Common myeloid progenitor, CD34-positive (primary cell): ENCODE measurements around the gene UBALD2.
A peak's percentile ranks its signal among the peaks of the same experiment; 100 is the strongest.
"Not testable (repeated sequence)": the region's sequence is repeated elsewhere in the genome, so short reads cannot be mapped to it uniquely, and the experiment has no call there.

ENCODE experiments used
- CTCF ChIA-PET: fragments of 350-600 bp; sonication (Branson Sonifier 250); formaldehyde crosslinking; loops from one replicate; lab custom pipeline; 2021; ENCODE audit warnings: antibody characterized with exemption; lab: Charles Lee
- POLR2A ChIA-PET: fragments of 350-600 bp; sonication (Branson Sonifier 250); formaldehyde crosslinking; loops from one replicate; lab custom pipeline; 2021; ENCODE audit warnings: antibody characterized with exemption; lab: Charles Lee
- DNase-seq, 3 donors: peaks; one replicate each; pipeline versions ENCODE4 v3.0.0 to v3.0.0-alpha.2; 2013
- H3K27ac ChIP-seq, 2 experiments: 1 replicate in 1 of 2; 2 replicates in 1 of 2; pipeline ENCODE4 v1.7.0; 2013; ENCODE audit warnings: inconsistent platforms in 2 of 2, low read length in 2 of 2, mild to moderate bottlenecking in 2 of 2, low read depth in 1 of 2, moderate library complexity in 1 of 2; ENCODE audit not compliant: severe bottlenecking in 2 of 2, insufficient read depth in 1 of 2, poor library complexity in 1 of 2
- H3K27me3 ChIP-seq, 5 experiments: replicated peaks in 2 of 5; 1 replicate in 3 of 5; 2 replicates in 2 of 5; pipeline versions ENCODE4 v1.6.1 to v1.7.0; 2013; ENCODE audit warnings: low read length in 4 of 5, mild to moderate bottlenecking in 2 of 5, moderate library complexity in 2 of 5, inconsistent platforms in 1 of 5; ENCODE audit not compliant: insufficient read depth in 5 of 5, control insufficient read depth in 4 of 5
- H3K36me3 ChIP-seq, 4 experiments: 1 replicate in 2 of 4; 2 replicates in 2 of 4; pipeline versions ENCODE4 v1.6.1 to v1.7.0; 2013; ENCODE audit warnings: low read length in 3 of 4, control low read depth in 1 of 4, mild to moderate bottlenecking in 1 of 4; ENCODE audit not compliant: control insufficient read depth in 4 of 4, insufficient read depth in 4 of 4
- H3K4me1 ChIP-seq, 4 experiments: 1 replicate in 3 of 4; 2 replicates in 1 of 4; pipeline versions ENCODE4 v1.6.1 to v1.7.1; 2013; ENCODE audit warnings: low read length in 3 of 4, mild to moderate bottlenecking in 3 of 4, control low read depth in 1 of 4, inconsistent platforms in 1 of 4, moderate library complexity in 1 of 4; ENCODE audit not compliant: control insufficient read depth in 4 of 4, insufficient read depth in 4 of 4; ENCODE audit errors: control extremely low read depth in 1 of 4
- H3K4me3 ChIP-seq, 7 experiments: 1 replicate in 4 of 7; 2 replicates in 3 of 7; pipeline versions ENCODE4 v1.5.1 to v1.7.0; 2013; ENCODE audit warnings: mild to moderate bottlenecking in 7 of 7, low read length in 6 of 7, moderate library complexity in 6 of 7, inconsistent platforms in 2 of 7, low read depth in 2 of 7, control low read depth in 1 of 7; ENCODE audit not compliant: insufficient read depth in 4 of 7, control insufficient read depth in 1 of 7; ENCODE audit errors: extremely low read depth in 1 of 7
- H3K9me3 ChIP-seq, 5 experiments: 1 replicate in 4 of 5; 2 replicates in 1 of 5; pipeline versions ENCODE4 v1.6.1 to v1.7.1; 2013; ENCODE audit warnings: low read length in 4 of 5, mild to moderate bottlenecking in 2 of 5, inconsistent platforms in 1 of 5, low read depth in 1 of 5, moderate library complexity in 1 of 5; ENCODE audit not compliant: control insufficient read depth in 4 of 5, insufficient read depth in 2 of 5; ENCODE audit errors: control extremely low read depth in 1 of 5
- WGBS: methylation state at CpG from one replicate; pipeline ENCODE4 v1.1.5; 2013; ENCODE audit not compliant: insufficient coverage; 5-methylcytosine and 5-hydroxymethylcytosine counted together

UBALD2 gene

DNA sequence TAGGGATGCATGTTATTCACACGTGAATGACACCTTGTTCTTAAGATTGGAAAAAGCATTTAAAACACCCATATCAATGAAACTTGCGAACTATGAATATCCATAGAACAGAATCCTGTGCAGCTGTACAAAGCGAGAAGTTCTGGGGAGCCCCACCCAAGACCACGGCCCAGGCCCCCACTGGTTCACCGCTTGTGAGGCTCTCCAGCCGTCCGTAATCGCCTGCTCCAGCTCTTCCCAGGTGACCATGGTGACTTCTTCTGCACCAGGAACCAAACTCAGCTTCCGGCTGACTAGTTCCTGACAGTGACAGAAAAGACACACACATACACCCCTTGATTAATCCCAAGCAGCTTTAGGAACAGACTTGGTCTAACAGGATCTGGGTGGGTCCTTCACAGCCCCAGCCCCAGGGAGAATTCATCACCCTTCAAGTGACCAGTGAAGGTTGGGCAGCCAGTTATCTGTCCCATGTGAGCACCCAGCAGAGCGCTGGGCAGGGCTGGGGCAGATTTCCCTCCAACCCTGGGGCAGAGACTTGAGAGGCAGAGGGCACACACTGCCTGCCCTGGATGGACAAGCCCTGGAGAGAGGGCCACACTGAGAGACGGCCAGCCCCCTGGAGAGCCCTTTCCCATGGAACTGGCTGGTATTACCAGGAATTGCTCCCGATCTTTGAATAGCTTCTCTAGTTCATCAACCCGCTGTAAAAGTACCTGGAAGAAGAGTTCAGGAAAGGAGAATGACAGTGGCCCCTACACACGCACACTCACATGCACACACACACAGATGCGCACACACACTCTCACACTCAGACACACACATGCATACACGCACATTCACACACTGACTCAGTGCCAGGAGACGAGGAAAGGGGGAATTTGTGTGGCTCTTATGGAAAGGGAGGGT lies 39.3 kb downstream of the UBALD2 start:
- Histone ChIP-seq H3K36me3 (peaks cover 0 to 7% (median 4%) of the 10 kb centered on the region in 4 experiments), H3K9me3 (no peaks in the 10 kb centered on the region), H3K27me3 (no peaks in the 10 kb centered on the region), H3K4me1 (no peaks in the 10 kb centered on the region), H3K27ac (no peak overlapping the region), H3K4me3 (no peak overlapping the region)
- ChIA-PET POLR2A (no interaction called here), CTCF (interaction anchor here (0.7 to 18.5 kb wide), 13 partner anchors 9 to 97 kb away, joined by 3 to 226 read pairs (median 5); partner anchors contain the start of gene PRPSAP1)
- 94% methylated on average over 9 of the region's 17 CpGs for WGBS
- no peak for DNase-seq

DNA sequence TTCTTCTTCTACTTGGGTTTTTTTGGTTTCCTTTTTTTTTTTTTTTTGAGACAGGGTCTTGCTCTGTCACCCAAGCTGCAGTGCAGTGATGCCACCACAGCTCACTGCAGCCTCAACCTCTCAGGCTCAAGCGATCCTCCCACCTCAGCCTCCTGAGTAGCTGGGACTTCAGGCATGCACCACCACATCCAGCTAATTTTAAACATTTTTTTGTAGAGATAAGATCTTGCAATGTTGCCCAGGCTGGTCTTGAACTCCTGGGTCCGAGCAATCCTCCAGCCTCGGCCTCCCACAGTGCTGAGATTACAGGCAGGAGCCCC lies 39.9 kb downstream of the UBALD2 start:
- H3K4me3 ChIP-seq, H3K27me3 ChIP-seq, H3K27ac ChIP-seq, H3K4me1 ChIP-seq, H3K36me3 ChIP-seq, H3K9me3 ChIP-seq, DNase-seq, POLR2A ChIA-PET: not testable (repeated sequence)
- 100% methylated on average over 2 of the region's 3 CpGs for WGBS
- CTCF ChIA-PET = interaction anchor here (1.3 to 18.5 kb wide), 4 partner anchors 10 to 96 kb away, joined by 3 to 226 read pairs (median 12); no protein-coding TSS in a partner anchor

DNA sequence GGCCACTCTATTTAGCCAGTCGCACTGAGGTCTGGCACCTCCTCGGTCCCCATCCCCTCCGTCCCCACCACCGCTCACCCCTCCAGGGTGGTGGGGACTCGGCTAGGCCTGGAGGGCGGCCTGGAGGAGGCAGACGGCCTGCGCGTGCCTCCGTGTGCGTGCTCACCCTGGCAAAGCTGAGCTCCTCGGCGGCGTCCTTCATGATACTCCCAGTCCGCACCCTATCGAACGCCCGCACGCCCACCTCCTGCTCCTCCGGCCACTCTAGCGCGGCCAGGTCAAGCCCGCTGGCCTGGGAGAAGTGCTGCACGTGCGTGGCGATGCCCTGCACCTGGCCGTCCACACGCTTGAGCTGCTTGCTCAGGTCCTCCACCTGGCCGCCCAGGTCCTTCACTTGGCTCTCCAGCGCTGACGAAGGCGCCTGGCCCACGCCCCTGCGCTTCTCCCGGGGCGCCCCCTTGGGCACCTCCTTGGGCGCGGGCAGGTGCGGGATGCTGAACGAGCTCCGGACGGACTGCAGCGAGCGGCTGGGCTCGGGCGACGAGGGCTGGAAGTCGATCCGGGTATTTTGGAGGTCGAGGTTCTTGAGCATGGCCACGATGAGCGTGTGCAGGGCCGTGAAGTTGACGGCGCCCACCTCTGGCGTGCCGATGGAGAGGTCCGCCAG lies 42.3 kb downstream of the UBALD2 start:
- peaks cover 5 to 20% (median 14%) of the 10 kb centered on the region in 4 experiments for H3K36me3 ChIP-seq
- CTCF ChIA-PET = interaction anchor here (18.5 kb wide), 1 partner anchor 94 kb away, joined by 226 read pairs; no protein-coding TSS in a partner anchor
- H3K27ac ChIP-seq = no peak overlapping the region
- 96% methylated on average over 58 of the region's 58 CpGs for WGBS
- no peaks in the 10 kb centered on the region for H3K9me3 ChIP-seq
- POLR2A ChIA-PET = interaction anchor here (0.6 kb wide), 1 partner anchor 406 kb away, joined by 9 read pairs; no protein-coding TSS in a partner anchor
- H3K4me1 ChIP-seq = no peaks in the 10 kb centered on the region
- no peak for DNase-seq
- H3K4me3 ChIP-seq = no peak overlapping the region
- H3K27me3 ChIP-seq = no peaks in the 10 kb centered on the region

- WGBS = 96% methylated on average over 44 of the region's 44 CpGs
- Histone ChIP-seq H3K27ac (no peak within 1 kb of the TSS), H3K4me3 (no peak within 1 kb of the TSS), H3K27me3 (no peaks in the 10 kb centered on the region), H3K9me3 (no peaks in the 10 kb centered on the region), H3K4me1 (no peaks in the 10 kb centered on the region), H3K36me3 (peaks cover 7 to 25% (median 18%) of the 10 kb centered on the region in 4 experiments)
- DNase-seq = no peak
- POLR2A ChIA-PET = interaction anchor here (0.6 kb wide), 1 partner anchor 63 kb away, joined by 3 read pairs; no protein-coding TSS in a partner anchor
- CTCF ChIA-PET = interaction anchor here (18.5 kb wide), 1 partner anchor 93 kb away, joined by 226 read pairs; no protein-coding TSS in a partner anchor
Observed at GRCh38 chr17:76307966-76308338, 42.8 kb downstream of the UBALD2 start, which contains the start of gene QRICH2. QRICH2 (minus strand) TSS chr17:76308276; CDS start chr17:76307998, 278 bp downstream.

DNA sequence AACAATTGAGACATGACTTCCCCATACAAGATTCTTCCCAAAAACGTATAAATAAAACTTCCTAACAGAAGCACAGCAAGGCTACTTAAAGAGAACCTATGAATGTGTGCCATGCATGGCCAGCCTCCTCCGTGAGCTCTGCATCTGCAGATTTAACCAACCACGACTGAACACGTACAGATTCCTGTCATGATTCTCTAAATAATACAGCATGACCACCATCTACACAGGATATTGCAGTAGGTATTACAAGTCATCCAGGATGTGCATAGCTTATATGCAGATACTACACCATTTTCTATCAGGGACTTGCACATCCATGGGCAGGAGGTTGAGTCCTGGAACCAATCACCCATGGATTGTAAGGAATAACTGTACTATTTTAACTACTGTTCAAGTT lies 44.3 kb downstream of the UBALD2 start:
- POLR2A ChIA-PET = no interaction called here
- H3K36me3 ChIP-seq = peaks cover 15 to 35% (median 24%) of the 10 kb centered on the region in 4 experiments
- CTCF ChIA-PET = interaction anchor here (1.2 to 18.5 kb wide), 6 partner anchors 9 to 106 kb away, joined by 3 to 226 read pairs (median 4); no protein-coding TSS in a partner anchor

DNA sequence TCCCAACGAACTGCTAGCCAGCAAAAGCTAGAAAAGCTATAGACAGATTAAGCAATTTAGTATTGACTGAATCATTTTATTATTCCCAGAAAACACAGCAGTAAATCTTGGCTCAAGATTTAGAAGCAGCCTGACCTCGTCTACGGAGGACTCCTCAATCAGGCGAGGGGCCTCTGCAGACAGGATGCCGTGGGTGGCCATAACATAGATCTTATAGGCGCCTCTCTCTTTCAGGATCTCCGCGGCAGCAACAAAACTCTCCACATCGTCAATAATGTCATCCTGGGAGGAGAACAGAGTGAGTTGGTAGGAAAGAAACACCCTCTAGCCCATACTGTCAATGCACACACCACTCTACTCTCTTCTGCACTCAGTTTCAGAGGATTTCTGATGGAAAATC lies 47.6 kb downstream of the UBALD2 start:
- Histone ChIP-seq H3K27me3 (no peaks in the 10 kb centered on the region), H3K27ac (no peak overlapping the region), H3K4me1 (peaks cover 0 to 9% (median 2%) of the 10 kb centered on the region in 4 experiments), H3K9me3 (no peaks in the 10 kb centered on the region), H3K4me3 (no peak overlapping the region), H3K36me3 (peaks cover 19 to 37% (median 26%) of the 10 kb centered on the region in 4 experiments)
- ChIA-PET POLR2A (interaction anchor here (0.6 kb wide), 1 partner anchor 45 kb away, joined by 3 read pairs; no protein-coding TSS in a partner anchor), CTCF (no interaction called here)
- DNase-seq = no peak
- WGBS = 78% methylated on average over 3 of the region's 9 CpGs

More for the DNA sequence above, 44.3 kb downstream of the UBALD2 start:
- no peaks in the 10 kb centered on the region for H3K4me1 ChIP-seq
- no peak overlapping the region for H3K4me3 ChIP-seq
- no peaks in the 10 kb centered on the region for H3K9me3 ChIP-seq
- H3K27ac ChIP-seq = no peak overlapping the region
- DNase-seq = peak in 2 of 3 donors; percentile 4 to 5
- WGBS = 86% methylated on average over 4 of the region's 4 CpGs
- H3K27me3 ChIP-seq = no peaks in the 10 kb centered on the region
